Nephron progenitor cell (in vitro differentiated cells): ENCODE results near the gene CALML3.

ENCODE experiments used
- DNase-seq: peaks from one replicate; pipeline ENCODE4 v3.0.0; 2021
- H3K27ac Mint-ChIP-seq: 2 replicates; pipeline ENCODE4 v1.8.0; 2021; ENCODE audit warnings: mild to moderate bottlenecking, moderate library complexity, mixed read lengths
- H3K27me3 Mint-ChIP-seq: 2 replicates; pipeline ENCODE4 v1.8.0; 2021; ENCODE audit warnings: mild to moderate bottlenecking, low read depth, mixed read lengths; ENCODE audit not compliant: poor library complexity
- H3K36me3 Mint-ChIP-seq: 2 replicates; pipeline ENCODE4 v1.8.0; 2021; ENCODE audit warnings: low read depth, mixed read lengths
- H3K4me1 Mint-ChIP-seq: 2 replicates; pipeline ENCODE4 v1.8.0; 2021; ENCODE audit warnings: mixed read lengths
- H3K4me3 Mint-ChIP-seq: 2 replicates; pipeline ENCODE4 v1.8.0; 2021; ENCODE audit warnings: mild to moderate bottlenecking, moderate library complexity, mixed read lengths
- H3K9me3 Mint-ChIP-seq: 2 replicates; pipeline ENCODE4 v1.8.0; 2021; ENCODE audit warnings: mild to moderate bottlenecking, moderate library complexity, mixed read lengths
- CTCF ChIP-seq: fragments of 200-600 bp; sonication (generic); IDR thresholded peaks from 2 replicates; pipeline ENCODE4 v1.5.0; 2021; ENCODE audit warnings: antibody characterized with exemption

CALML3 gene

DNA sequence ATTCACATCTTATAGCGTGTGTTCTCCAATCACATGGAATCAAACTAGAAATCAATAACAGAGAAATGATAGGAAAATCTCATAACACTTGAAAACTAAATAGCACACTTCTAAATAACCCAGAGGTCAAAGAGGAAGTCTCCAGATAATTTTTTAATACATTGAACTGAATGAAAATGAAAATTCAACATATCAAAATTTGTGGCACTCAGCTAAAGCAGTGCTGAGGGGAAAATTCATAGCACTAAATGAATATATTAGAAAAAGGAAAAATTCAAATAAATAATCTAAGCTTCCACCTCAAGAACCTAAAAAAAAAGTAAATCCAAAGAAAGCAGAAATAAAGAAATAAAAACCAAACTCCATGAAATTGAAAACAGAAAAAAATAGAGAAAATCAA, 17.3 kb downstream of the CALML3 start:
- H3K27me3 Mint-ChIP-seq, result peaks cover 7% of the 10 kb centered on the region
- peaks cover 9% of the 10 kb centered on the region for H3K36me3 Mint-ChIP-seq
- no peak overlapping the region for H3K4me3 Mint-ChIP-seq

GRCh38 chr10:5543623-5544022, 18.9 kb downstream of the CALML3 start:
- H3K36me3 Mint-ChIP-seq, result peaks cover 9% of the 10 kb centered on the region
- TF ChIP-seq CTCF, result no peak
- H3K27me3 Mint-ChIP-seq, result no peaks in the 10 kb centered on the region
- H3K4me1 Mint-ChIP-seq, result peaks cover 17% of the 10 kb centered on the region
- DNase-seq, result no peak
- H3K4me3 Mint-ChIP-seq, result no peak overlapping the region
- no peak overlapping the region for H3K27ac Mint-ChIP-seq
- H3K9me3 Mint-ChIP-seq, result peaks cover 48% of the 10 kb centered on the region

More for the DNA sequence above, 17.3 kb downstream of the CALML3 start:
- no peak for DNase-seq
- Mint-ChIP-seq H3K27ac (no peak overlapping the region), H3K4me1 (peaks cover 27% of the 10 kb centered on the region), H3K9me3 (peaks cover 52% of the 10 kb centered on the region)
- TF ChIP-seq CTCF, result no peak

DNA sequence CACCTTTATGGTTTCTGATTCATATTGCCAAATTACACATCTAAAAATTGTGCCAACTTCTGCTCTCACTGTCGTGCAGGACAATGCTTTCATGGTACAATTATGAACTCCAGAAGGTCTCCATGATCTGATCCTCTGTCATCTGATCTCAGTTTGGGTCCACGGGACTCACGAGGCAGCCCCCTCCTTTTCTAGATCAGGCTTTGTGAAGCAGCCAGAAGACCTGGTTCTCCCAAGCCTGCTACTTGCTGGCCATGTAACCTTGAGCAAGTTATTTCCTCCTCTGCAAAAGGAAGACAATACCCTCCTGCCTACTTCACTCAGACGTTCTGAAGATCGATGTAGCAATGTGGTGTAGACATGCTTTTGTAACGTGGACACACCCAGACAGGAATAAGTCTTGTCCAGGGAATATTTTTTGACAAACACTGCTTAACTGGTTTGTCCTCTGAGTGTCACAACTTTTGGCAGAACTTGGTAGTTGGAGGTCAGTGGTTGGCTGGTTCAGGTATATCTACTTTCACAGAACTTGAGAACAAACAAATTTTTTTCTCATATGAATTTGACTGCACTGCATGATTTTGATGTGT, 19.6 kb downstream of the CALML3 start:
- H3K27me3 Mint-ChIP-seq, result no peaks in the 10 kb centered on the region
- no peak overlapping the region for H3K27ac Mint-ChIP-seq
- DNase-seq, result no peak
- peaks cover 48% of the 10 kb centered on the region for H3K9me3 Mint-ChIP-seq
- H3K4me3 Mint-ChIP-seq, result no peak overlapping the region
- peaks cover 12% of the 10 kb centered on the region for H3K4me1 Mint-ChIP-seq
- H3K36me3 Mint-ChIP-seq, result peaks cover 9% of the 10 kb centered on the region
- TF ChIP-seq CTCF, result no peak

GRCh38 chr10:5545011-5545410, 20.2 kb downstream of the CALML3 start:
- Mint-ChIP-seq H3K4me1 (peaks cover 12% of the 10 kb centered on the region), H3K27ac (no peak overlapping the region), H3K27me3 (no peaks in the 10 kb centered on the region), H3K4me3 (no peak overlapping the region), H3K36me3 (peaks cover 9% of the 10 kb centered on the region), H3K9me3 (peaks cover 44% of the 10 kb centered on the region)
- TF ChIP-seq CTCF, result no peak
- no peak for DNase-seq

DNA sequence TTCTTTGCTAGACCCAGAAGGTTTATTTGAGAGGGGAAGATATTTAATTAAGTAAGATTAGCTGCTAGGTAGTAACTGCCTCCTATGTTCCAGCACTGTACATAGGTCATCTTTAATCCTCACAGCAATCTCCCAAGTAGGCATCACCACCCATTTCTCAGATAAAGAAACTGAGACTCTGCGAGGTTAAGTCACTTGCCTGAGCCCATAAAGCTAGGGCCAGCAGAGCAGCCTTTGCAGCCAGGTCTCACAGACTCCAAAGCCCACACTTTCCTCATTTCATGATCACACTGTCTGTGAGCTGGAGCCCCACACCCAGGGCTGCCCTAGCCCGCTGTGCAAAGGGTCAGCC, 20.6 kb downstream of the CALML3 start:
- peaks cover 41% of the 10 kb centered on the region for H3K9me3 Mint-ChIP-seq
- peaks cover 16% of the 10 kb centered on the region for H3K4me1 Mint-ChIP-seq
- no peak for TF ChIP-seq CTCF
- no peak overlapping the region for H3K4me3 Mint-ChIP-seq
- no peak for DNase-seq
- no peaks in the 10 kb centered on the region for H3K27me3 Mint-ChIP-seq
- H3K36me3 Mint-ChIP-seq, result peaks cover 9% of the 10 kb centered on the region
- no peak overlapping the region for H3K27ac Mint-ChIP-seq
